MCF 10A (cell line): ENCODE measurements around the gene ASTN2. TPM values are rescaled to one million over a fixed set of nuclear protein-coding genes. Genes with fewer than 3 reads are reported as not detected.

ENCODE experiments used
- BruUV-seq: library from RNA; stranded (reverse); fragments of 400-500 nt; replicated peaks from 2 replicates; lab custom pipeline; 2021; lab: Mats Ljungman, UMichigan
- CTCF ChIA-PET: fragments of 300-600 bp; sonication (Branson Sonifier 250); formaldehyde crosslinking; extraction: SDS; loops from one replicate; lab custom pipeline; 2021; ENCODE audit warnings: antibody characterized with exemption, inconsistent platforms; lab: Yijun Ruan, JAX
- POLR2A ChIA-PET: fragments of 300-600, 350-650 bp; sonication (Branson Sonifier 250); formaldehyde crosslinking; extraction: SDS; loops from one replicate; lab custom pipeline; 2020; ENCODE audit warnings: antibody characterized with exemption, inconsistent platforms; lab: Yijun Ruan, JAX
- DNase-seq: peaks from one replicate; pipeline ENCODE4 v3.0.0-alpha.2; 2018; ENCODE audit not compliant: unreplicated experiment
- H3K27ac Mint-ChIP-seq: one replicate; pipeline ENCODE4 v1.8.0; 2022; ENCODE audit warnings: mild to moderate bottlenecking, low read depth, mixed read lengths; ENCODE audit not compliant: unreplicated experiment
- H3K27me3 Mint-ChIP-seq: one replicate; pipeline ENCODE4 v1.8.0; 2022; ENCODE audit warnings: mixed read lengths; ENCODE audit not compliant: insufficient read depth, unreplicated experiment
- H3K36me3 Mint-ChIP-seq: one replicate; pipeline ENCODE4 v1.8.0; 2022; ENCODE audit warnings: mild to moderate bottlenecking, moderate library complexity, mixed read lengths; ENCODE audit not compliant: insufficient read depth, unreplicated experiment
- H3K4me1 Mint-ChIP-seq: one replicate; pipeline ENCODE4 v1.8.0; 2022; ENCODE audit warnings: mixed read lengths; ENCODE audit not compliant: insufficient read depth, unreplicated experiment
- H3K4me3 Mint-ChIP-seq: one replicate; pipeline ENCODE4 v1.8.0; 2022; ENCODE audit warnings: mild to moderate bottlenecking, moderate library complexity, mixed read lengths; ENCODE audit not compliant: unreplicated experiment
- H3K9me3 Mint-ChIP-seq: one replicate; pipeline ENCODE4 v1.8.0; 2022; ENCODE audit warnings: mixed read lengths; ENCODE audit not compliant: unreplicated experiment
- intact Hi-C: fragments of 100-400 bp; cut with micrococcal nuclease; formaldehyde crosslinking; loops from 2 replicates; pipeline ENCODE4 v1.14.1; 2022
- total RNA-seq: library from RNA; stranded (reverse); gene quantifications from 2 replicates; pipeline ENCODE4 v1.2.3, GENCODE V29; 2022
- TF ChIP-seq, protein P1 (sequence below): fragments of 200-600 bp; IDR thresholded peaks from one replicate; pipeline ENCODE4 v1.8.0; 2022; ENCODE audit warnings: antibody characterized with exemption, mild to moderate bottlenecking; ENCODE audit not compliant: unreplicated experiment

Gene ASTN2
- total RNA-seq, 1 experiment from 2014 or later: 1.8 TPM

DNA sequence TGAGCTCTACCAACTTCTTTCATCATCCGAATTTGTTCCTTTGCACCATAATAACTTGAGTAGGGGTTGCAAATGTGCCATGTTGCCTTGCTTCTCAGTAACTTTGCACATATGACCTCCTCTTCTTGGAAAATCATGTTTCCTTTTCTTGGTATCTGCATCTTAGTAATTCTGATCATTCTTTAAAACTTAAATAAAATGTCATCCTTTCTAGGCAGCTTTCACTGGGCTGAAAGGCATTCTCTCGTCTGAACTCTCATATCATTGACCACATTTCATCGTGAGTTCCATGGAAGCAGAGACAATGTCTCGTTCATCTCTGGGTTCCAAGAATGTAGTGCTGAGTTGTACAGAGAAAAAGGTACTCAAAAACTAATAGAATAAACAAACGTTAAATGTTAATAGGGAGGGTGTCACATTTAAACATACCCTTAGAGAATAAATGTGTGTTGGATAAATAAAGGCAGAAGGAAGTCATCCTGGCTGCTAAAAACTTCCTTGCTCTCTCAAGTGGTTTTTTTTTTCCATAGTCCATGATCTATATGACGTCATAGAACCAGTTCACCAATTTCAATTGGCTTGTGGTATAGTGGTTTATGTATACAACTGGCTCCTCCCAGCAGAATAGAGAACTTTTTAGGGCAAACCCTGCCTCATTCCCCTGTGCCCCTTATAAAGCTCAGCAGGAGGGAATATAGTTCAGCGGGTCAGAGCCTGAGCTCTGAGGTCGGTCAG, 945.9 kb downstream of the ASTN2 start:
- POLR2A ChIA-PET: interaction anchor here (0.6 to 0.7 kb wide), 2 partner anchors 9 to 15 kb away, joined by 3 read pairs; no protein-coding TSS in a partner anchor
- H3K4me3 Mint-ChIP-seq: no peak overlapping the region
- TF ChIP-seq, protein P1, sequence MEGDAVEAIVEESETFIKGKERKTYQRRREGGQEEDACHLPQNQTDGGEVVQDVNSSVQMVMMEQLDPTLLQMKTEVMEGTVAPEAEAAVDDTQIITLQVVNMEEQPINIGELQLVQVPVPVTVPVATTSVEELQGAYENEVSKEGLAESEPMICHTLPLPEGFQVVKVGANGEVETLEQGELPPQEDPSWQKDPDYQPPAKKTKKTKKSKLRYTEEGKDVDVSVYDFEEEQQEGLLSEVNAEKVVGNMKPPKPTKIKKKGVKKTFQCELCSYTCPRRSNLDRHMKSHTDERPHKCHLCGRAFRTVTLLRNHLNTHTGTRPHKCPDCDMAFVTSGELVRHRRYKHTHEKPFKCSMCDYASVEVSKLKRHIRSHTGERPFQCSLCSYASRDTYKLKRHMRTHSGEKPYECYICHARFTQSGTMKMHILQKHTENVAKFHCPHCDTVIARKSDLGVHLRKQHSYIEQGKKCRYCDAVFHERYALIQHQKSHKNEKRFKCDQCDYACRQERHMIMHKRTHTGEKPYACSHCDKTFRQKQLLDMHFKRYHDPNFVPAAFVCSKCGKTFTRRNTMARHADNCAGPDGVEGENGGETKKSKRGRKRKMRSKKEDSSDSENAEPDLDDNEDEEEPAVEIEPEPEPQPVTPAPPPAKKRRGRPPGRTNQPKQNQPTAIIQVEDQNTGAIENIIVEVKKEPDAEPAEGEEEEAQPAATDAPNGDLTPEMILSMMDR: no peak
- DNase-seq: no peak
- H3K27me3 Mint-ChIP-seq: no peaks in the 10 kb centered on the region
- no TSS peak for BruUV-seq
- no peaks in the 10 kb centered on the region for H3K36me3 Mint-ChIP-seq
- no peaks in the 10 kb centered on the region for H3K9me3 Mint-ChIP-seq
- CTCF ChIA-PET: interaction anchor here (0.5 to 1.5 kb wide), 3 partner anchors 9 to 103 kb away, joined by 3 read pairs; no protein-coding TSS in a partner anchor
- no peak overlapping the region for H3K27ac Mint-ChIP-seq
- H3K4me1 Mint-ChIP-seq: no peaks in the 10 kb centered on the region
- intact Hi-C loops: no loop called here

DNA sequence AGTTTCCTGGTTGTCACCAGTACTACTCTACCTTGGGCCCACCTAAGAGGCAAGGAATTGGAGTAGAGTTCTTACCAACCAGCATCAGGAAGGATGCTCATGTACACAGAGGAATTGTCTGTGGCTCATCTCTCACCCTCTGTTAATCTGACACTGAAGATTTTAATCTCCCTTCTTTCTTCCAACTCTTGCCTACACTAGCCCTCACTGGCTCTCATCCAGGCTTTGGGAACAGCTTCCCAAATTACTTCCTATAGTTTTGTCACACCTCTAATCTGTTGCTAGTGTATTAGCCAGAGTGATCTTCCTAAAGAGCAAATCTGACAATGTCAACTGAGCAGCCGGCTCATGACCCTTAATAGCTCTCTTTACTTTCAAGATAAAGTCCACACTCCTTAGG, 946.5 kb downstream of the ASTN2 start:
- TF ChIP-seq, protein P1: no peak
- Mint-ChIP-seq H3K4me3 (no peak overlapping the region), H3K4me1 (no peaks in the 10 kb centered on the region), H3K27ac (no peak overlapping the region), H3K9me3 (no peaks in the 10 kb centered on the region), H3K27me3 (no peaks in the 10 kb centered on the region), H3K36me3 (no peaks in the 10 kb centered on the region)
- CTCF ChIA-PET: interaction anchor here (0.6 to 0.8 kb wide), 2 partner anchors 875 to 949 kb away, joined by 4 read pairs; no protein-coding TSS in a partner anchor
- POLR2A ChIA-PET: interaction anchor here (0.7 kb wide), 1 partner anchor 16 kb away, joined by 3 read pairs; no protein-coding TSS in a partner anchor
- no TSS peak for BruUV-seq
- no peak for DNase-seq
- intact Hi-C loops: no loop called here

DNA sequence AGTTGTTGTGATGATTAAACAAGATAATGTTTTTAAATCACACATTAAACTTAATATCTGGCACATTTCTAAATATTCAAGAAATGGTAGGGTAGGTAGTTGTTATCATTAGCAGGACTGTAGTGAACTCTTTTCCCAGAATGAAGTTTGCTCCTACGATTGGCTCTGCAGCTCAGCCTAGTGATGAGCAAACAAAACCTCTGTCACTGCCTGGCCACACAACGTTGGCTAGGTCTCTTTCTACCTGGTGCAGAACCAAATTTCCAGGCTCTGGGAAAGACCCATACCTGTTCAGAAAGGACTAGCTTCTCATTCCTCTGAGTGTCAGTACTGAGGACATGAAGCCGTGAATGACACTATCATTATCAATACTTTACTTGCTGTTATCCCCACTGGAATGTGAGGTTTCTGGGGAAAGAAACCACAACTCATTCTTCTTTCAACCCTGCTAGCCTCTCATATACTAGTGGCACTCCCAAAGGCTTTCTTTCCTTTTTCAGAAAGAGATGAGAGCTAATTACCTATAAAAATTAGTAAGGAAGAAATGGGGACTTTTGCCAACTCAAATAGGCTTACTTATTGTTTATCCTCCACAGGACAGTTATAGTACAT, 947.0 kb downstream of the ASTN2 start:
- intact Hi-C loops: no loop called here
- no TSS peak for BruUV-seq
- POLR2A ChIA-PET: interaction anchor here (0.6 kb wide), 1 partner anchor 33 kb away, joined by 3 read pairs; no protein-coding TSS in a partner anchor
- no peak for DNase-seq
- no peaks in the 10 kb centered on the region for H3K9me3 Mint-ChIP-seq
- H3K4me3 Mint-ChIP-seq: no peak overlapping the region
- TF ChIP-seq, protein P1: no peak
- no peaks in the 10 kb centered on the region for H3K36me3 Mint-ChIP-seq
- no peaks in the 10 kb centered on the region for H3K4me1 Mint-ChIP-seq
- H3K27ac Mint-ChIP-seq: no peak overlapping the region
- no peaks in the 10 kb centered on the region for H3K27me3 Mint-ChIP-seq
- CTCF ChIA-PET: interaction anchor here (0.5 to 0.8 kb wide), 3 partner anchors 36 to 948 kb away, joined by 3 to 4 read pairs (median 4); no protein-coding TSS in a partner anchor
